ENCODE results near the gene ZNF853.
"Not testable (repeated sequence)": the region's sequence is repeated elsewhere in the genome, so short reads cannot be mapped to it uniquely, and the experiment has no call there.

Gene ZNF853

DNA sequence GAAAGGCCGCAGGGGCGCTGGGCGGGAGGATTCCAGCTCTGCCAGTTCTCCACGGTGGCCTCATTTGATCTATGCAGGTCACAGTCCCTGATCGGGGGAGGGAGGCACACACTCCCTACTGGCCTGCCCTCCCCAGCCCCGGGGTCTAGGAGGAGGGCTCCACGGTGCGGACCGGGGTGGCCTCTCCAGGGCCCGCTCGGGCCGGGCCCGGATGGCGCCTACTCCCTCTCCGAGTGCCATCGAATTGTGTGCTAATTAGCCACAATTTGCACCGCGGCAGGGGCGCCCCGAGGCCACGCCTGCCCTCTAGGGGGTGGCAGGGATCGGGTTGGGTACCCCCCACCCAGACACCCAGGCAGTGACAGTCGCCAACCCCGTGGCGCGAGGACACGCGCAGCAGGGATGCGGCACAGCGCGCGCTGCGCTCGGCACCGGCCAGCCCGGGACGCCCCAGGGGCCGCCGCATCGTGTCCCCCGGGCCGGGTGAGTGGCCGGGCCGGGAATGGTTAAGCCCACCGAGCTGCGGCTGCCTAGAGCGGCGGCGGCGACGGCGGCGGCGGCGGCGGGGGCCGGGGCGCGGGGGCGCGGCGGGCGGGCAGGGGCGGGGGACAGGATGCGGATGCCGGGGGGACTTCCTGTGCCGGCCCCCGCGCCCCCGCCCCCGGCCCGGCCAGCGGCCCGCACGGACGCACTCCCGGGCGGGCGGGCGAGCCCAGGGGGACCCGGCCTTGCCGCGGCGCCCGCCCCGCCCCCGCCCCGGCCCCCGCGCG, at the start of gene ZNF853:
TSS of gene ZNF853 (plus strand) at position 658 of the 770 bp plus-strand sequence. CDS start 565 bp downstream, outside the sequence.
- no peak for DNase-seq (ENCODE audit: extremely low read depth in 1 of 2, low read depth in 1 of 2)

DNA sequence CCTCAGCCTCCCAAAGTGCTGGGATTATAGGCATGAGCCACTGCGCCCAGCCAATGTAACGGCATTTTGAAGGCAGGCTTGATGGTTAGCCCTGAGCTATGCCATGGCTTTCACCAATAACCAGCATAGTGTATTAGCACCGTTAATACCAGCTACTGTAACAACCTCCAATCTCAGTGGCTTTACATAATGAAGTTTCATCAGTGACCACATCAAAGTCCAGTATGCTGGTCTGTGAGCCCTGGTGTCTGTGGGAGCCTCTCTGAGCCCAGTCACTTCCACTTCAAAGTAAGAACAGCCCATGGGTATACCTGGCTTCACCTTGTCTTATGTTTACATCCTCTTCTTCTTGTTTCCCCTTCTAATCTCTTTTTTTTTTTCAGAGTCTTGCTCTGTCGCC, 49.8 kb upstream of the ZNF853 start:
- no peak for DNase-seq (ENCODE audit: extremely low read depth in 1 of 2, low read depth in 1 of 2)

DNA sequence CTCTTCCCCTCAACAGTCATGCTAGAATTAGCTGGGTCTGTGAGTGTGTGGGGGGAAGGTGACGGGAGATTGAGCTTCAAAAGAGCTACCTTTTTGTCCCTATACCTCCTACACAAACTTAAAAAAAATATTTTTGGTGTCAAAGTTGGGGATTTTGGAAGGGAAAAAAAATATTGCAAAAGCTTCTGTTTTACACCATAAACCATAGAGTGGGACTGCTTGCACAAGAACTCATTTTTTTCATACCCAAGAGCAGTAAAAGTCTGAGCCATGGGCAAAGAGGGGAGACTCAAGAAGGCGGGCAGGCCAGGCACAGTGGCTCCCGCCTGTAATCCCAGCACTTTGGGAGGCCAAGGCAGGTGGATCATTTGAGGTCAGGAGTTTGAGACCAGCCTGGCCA, 47.5 kb upstream of the ZNF853 start:
- no peak for DNase-seq (ENCODE audit: extremely low read depth in 1 of 2, low read depth in 1 of 2)

DNA sequence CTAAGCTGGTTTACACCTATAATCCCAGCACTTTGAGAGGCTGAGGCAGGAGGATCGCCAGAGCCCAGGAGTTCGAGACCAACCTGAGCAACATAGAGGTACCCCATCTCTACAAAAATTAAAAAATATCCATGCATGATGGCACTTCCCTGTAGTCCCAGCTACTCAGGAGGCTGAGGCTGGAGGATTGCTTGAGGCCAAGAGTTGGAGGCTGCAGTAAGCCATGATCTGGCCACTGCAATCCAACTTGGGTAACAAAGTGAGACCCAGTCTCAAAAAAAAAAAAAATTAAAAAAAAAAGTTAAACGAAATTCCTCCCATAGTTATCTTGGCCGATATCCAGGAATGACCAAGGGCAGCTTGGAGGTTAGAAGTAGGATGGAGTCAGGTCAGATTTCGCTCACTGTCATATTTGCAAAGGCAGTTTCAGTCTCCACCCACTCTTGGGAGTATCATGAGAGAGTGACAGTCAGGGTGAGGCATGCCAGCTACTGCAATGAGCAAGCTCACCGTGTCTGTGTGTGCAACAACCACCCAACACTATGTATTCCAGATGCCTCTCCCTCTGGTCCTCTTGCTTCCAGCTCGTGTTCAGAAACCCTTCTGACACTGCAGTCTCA, 44.1 kb upstream of the ZNF853 start:
- no peak for DNase-seq (ENCODE audit: extremely low read depth in 1 of 2, low read depth in 1 of 2)

DNA sequence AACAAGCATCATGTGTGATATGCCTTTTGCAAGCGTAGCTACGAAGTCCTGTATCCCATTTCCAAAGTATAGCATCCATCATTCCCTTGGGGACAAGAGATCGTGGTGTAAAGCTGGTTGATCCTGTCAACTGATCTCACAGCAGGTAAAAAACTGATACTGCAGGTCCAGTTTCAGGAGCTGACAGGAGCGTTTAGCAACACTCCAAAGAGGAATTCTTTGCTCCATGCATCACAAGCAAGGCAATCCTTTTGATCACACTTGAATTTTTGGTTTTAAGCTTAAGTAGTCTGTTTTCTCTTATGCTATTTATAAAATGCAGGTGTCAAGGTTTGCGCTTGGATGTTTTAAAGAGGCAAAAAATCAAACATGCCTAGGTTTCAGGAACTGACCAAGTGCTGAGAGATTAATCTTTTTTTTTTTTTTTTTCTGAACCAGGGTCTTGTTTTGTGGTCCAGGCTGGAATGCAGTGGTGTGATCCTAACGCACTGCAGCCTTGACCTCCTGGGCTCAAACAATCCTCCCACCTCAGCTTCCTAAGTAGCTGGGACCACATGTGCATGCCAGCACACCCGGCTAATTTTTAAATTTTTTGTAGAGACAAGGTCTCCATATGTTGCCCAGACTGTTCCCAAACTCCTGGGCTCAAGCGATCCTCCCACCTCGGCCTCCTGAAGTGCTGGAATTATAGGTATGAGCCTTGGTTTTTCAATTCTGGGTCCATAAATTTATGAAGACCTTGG, 40.0 kb upstream of the ZNF853 start:
- no peak for DNase-seq (ENCODE audit: extremely low read depth in 1 of 2, low read depth in 1 of 2)

DNA sequence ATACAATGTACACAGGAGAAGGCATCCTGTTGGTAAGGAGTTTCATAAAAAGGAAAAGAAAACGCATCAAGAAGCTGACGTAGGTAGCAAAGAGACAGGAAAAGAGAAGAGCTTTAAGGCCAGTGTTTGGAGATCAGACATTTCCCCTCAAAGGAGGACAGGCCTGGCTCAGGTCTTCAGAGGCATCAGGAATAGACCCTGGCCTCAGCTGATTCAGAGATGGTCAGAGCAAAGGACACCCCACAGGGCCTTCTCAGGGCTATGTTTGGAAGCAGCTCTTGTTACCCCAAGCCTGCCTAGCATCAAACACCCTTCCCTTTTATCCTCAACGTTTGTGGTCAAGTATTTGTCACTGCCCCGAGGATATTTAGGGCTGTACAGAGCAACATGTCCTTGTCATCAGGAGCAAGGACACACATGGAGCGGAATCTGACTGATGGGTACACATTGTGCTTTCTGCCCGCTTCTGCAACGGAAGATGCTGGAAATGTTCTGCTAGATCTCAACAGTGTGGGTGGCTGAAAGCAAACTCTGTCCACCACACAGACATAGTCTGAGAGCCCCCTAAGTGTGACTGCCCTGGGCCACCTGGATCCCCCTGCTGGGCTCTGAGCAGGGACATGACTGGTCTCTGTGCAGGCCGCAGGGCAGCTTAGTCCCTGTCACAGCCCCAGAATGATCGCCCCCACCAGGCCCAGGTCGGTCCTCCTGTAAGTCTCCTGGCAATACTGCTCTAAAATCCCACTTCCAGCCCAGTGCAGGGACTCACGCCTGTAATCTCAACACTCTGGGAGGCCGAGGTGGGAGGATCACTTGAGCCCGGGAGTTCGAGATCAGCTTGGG, 39.2 kb upstream of the ZNF853 start:
- DNase-seq (ENCODE audit: extremely low read depth in 1 of 2, low read depth in 1 of 2): no peak

DNA sequence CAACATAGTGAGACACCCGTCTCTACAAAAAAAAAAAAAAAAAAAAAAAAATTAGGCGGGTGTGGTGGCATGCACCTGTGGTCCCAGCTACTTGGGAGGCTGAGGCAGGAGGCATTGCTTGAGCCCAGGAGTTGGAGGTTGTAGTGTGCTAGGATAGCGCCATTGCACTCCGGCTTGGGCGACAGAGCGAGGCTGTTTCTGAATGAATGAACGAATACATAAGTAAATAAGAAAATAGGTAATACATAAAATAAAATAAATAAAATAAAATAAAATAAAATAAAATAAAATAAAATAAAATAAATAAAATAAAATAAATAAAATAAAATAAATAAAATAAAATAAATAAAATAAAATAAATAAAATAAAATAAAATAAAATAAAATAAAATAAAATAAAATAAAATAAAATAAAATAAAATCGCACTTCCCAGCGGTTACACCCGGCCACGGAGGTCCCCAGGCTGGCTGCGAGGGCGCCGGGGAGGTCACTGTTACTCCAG, 38.5 kb upstream of the ZNF853 start:
- not testable (repeated sequence) for DNase-seq (ENCODE audit: extremely low read depth in 1 of 2, low read depth in 1 of 2)

DNA sequence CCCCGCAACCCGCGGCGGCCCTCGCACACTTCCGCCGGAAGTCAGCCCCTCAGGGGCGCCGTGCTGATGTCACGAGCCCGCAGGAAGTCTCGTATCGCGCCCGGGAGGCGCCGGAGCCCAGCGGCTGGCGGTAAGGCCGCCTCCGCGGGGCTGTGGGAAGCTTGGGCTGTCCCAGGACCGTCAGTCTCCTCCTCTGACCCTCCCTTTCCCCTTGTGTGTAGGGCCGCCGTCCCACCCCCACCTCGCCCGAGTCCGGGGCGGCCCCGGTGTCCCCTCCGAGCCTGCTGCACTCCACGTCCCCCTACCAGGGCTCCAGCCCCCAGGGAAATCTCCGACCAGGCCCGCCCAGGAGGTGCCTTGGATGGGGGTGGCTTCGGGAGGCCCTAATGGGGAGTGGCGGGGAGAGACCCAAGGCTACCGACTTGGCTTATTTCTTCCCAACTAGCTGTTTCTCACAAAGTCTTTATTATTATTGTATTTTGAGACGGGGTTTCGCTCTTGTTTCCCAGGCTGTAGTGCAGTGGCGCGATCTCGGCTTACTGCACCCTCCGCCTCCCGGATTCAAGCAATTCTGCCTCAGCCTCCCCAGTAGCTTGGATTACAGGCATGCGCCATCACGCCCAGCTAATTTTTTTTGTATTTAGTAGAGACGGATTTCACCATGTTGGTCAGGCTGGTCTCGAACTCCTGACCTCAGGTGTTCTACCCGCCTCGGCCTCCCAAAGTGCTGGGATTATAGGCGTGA, 37.9 kb upstream of the ZNF853 start, which contains the start of gene ZDHHC4:
TSS of gene ZDHHC4 (plus strand) at position 86 of the 745 bp plus-strand sequence. CDS start 3,108 bp downstream, outside the sequence.
- DNase-seq (ENCODE audit: extremely low read depth in 1 of 2, low read depth in 1 of 2): peak; percentile 87 to 89

DNA sequence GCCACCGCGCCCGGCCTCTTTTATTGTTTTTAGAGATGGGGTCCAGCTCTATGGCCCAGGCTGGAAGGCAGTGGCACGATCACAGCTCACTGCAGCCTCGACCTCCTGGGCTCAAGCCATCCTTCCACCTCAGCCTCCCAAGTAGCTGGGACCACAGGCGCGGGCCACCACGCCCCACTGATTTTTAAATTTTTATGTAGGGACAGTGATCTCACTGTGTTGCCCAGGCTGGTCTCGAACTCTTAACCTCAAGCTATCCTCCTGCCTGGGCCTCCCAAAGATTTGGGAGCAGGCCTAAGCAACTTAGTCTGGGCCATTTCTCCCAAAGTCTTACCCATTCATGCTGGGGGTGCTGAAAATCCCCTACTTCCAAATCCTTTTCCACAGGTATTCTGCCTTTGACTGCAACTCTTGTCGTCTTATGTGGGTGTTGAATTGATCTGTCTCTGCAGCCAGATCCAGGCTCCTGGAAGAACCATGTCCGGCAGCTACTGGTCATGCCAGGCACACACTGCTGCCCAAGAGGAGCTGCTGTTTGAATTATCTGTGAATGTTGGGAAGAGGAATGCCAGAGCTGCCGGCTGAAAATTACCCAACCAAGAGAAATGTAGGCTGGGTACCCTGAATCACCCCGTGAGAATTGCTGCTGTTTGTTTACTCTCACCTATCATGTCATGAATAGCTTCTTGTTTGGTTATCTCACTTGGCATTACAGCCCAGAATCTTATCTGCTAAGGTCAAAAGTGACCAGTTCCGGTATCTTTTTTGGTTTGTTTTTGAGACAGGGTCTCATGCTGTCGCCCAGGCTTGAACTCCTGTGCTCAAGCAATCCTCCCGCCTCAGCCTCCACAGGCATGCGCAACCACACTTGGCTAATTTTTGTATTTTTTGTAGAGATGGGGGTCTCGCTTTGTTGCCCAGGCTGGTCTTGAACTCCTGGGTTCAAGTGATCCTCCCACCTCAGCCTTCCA, 37.0 kb upstream of the ZNF853 start:
- DNase-seq (ENCODE audit: extremely low read depth in 1 of 2, low read depth in 1 of 2): no peak

DNA sequence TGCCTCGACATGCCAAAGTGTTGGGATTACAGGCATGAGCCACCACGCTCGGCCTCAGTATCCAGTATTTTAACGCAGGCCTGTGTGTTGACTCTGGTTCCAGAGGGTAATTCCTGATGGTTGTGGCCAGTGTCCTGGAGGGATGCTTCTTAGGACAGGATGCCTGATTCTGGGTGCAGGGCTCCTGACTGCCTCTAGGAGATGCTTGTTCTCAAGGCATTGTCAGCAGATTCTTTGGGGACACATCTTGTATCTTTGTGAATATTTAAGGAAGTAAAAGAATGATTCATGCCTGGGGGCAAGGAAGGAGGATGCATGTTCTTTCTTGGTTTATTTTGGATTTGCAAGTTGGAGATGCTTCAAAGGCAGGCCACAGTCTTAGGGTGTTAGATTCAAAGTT, 36.0 kb upstream of the ZNF853 start:
- no peak for DNase-seq (ENCODE audit: extremely low read depth in 1 of 2, low read depth in 1 of 2)

DNA sequence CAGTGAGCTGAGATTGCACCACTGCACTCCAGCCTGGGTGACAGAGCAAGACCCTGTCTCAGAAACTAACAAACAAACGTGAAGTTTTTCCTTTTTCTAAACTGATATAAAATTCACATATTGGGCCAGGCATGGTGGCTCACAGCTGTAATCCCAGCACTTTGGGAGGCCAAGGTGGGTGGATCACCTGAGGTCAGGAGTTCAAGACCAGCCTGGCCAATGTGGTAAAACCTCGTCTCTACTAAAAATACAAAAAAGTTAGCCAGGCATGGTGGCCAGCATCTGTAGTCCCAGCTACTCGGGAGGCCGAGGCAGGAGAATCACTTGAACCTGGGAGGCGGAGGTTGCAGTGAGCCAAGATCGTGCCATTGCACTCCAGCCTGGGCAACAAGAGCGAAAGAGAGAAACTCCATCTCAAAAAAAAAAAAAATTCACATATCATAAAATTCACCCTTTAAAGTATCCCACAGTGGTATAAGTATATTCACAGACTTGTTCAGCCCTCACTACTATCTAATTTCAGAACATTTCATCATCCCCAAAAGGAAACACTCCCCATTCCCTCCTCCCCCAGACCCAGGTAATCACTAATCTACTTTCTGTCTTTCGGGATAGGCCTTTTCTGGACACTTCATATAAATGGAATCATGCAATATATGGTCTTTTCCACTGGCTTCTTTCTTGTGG, 29.5 kb upstream of the ZNF853 start:
- not testable (repeated sequence) for DNase-seq (ENCODE audit: extremely low read depth in 1 of 2, low read depth in 1 of 2)

DNA sequence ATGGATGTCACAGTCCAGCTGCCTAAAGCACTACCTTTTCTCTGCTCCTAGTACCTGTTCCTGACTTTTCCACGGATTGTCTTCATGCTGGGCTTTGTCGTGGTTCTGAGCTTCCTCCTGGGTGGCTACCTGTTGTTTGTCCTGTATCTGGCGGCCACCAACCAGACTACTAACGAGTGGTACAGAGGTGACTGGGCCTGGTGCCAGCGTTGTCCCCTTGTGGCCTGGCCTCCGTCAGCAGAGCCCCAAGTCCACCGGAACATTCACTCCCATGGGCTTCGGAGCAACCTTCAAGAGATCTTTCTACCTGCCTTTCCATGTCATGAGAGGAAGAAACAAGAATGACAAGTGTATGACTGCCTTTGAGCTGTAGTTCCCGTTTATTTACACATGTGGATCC, 26.8 kb upstream of the ZNF853 start:
- DNase-seq (ENCODE audit: extremely low read depth in 1 of 2, low read depth in 1 of 2): no peak

DNA sequence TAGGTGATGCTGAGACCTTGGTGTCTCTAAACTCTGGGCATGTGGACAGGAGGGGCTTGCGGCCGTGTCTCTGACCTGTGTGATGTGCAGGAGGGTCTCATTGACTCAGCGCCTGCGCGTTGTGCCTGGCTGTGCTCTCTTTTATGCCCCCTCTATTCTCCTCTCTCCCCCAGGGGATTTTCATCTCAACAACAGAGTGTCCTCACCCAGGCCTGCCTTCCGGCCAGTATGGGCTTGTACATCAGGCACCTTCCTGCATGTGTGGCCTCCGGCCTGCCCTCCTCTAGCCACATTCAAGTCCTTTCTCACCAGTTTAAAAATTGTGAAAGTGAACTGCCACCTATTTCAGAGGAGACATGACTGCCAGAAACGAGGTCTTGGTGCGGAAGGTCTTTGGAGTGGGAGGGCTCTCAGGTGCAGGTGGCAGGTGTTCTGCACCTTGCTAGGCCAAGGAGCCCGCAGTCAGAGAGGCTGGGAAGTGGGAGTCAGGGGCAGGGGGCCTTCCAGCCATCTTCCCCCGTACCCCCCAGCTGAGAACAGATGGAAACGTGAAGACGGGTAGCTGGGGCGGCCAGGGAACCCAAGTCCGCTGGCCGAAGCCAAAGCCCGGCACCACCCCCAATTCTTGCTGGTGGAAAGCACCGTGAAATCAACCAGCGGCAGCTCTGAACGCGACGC, 26.1 kb upstream of the ZNF853 start:
- DNase-seq (ENCODE audit: extremely low read depth in 1 of 2, low read depth in 1 of 2): no peak

DNA sequence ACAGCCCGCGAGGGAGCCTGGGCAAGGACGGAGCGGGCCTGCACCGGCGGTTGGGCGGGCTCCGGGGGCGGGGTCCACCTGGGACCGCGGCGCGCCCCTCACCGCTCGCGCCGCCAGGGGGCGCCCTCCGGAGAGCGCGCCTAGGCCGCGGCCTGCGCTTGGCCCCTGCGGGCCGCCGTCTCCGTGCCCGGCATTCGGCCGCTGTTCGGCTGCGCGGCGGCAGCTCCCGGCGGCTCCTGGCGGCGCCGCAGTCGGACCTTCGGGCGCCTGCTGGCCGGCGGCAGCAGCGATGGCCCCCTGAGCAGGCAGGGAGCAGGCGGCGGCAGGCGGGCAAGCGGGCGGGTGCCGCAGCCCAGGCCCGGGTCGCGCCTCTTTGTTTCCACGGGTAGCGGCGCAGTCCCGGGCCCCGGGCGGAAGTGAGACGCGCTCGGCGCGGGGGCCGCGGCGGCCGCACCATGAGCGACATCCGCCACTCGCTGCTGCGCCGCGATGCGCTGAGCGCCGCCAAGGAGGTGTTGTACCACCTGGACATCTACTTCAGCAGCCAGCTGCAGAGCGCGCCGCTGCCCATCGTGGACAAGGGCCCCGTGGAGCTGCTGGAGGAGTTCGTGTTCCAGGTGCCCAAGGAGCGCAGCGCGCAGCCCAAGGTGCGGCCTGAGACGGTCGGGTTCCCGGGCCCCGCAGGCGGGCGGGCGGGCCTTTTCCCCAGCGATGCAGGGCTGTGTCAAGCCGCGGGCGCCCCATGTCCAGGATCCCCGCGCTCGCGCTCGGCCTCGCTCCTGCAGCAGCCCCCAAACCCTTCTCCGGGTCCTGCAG, 25.4 kb upstream of the ZNF853 start, which contains the start of gene INTS15:
TSS of gene INTS15 (plus strand) at position 193 of the 816 bp plus-strand sequence. CDS start at position 456, 263 bp downstream.
- peak; percentile 55 to 73 for DNase-seq (ENCODE audit: extremely low read depth in 1 of 2, low read depth in 1 of 2)

DNA sequence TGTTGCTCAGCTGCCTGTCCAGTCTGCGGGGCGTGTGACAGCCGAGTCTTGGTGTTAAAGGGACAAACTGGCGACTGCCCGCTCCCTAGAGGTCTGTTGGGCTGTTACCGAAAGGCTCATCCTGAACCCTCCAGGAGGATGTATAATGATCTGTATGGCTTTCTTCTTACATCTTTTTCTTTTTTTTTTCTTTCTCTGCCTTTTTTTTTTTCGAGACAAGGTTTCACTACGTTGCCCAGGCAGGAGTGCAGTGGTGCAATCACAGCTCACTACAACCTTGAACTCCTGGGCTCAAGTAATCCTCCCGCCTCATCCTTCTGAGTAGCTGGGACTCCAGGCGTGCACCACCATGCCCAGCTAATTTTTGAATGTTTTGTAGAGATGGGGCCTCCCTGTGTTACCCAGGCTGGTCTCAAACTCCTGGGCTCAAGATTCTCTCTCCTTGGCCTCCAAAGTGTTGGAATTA, 24.7 kb upstream of the ZNF853 start:
- DNase-seq (ENCODE audit: extremely low read depth in 1 of 2, low read depth in 1 of 2): no peak

DNA sequence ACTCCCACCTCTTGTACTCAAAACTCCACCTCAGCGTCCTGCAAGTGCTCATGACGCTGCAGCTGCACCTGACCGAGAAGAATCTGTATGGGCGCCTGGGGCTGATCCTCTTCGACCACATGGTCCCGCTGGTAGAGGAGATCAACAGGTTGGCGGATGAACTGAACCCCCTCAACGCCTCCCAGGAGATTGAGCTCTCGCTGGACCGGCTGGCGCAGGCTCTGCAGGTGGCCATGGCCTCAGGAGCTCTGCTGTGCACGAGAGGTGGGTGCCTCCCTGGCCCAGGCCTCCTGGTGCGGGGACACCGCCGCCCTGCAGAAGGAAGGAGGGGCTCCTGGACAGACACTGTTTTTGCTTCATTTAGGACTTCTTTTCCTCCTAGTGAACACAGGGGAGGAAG, 15.3 kb upstream of the ZNF853 start:
- no peak for DNase-seq (ENCODE audit: extremely low read depth in 1 of 2, low read depth in 1 of 2)
